HTERT RPE-1 (cell line): ENCODE data around the gene ZBTB45.
"Not testable (repeated sequence)": the region's sequence is repeated elsewhere in the genome, so short reads cannot be mapped to it uniquely, and the experiment has no call there.

ENCODE experiments used
- in situ Hi-C: fragments of 300-500 bp; cut with MboI; formaldehyde crosslinking; loops from 4 replicates; pipeline ENCODE4 v1.14.3; 2020; ENCODE audit warnings: low sequenced_read_pairs

ZBTB45 gene

DNA sequence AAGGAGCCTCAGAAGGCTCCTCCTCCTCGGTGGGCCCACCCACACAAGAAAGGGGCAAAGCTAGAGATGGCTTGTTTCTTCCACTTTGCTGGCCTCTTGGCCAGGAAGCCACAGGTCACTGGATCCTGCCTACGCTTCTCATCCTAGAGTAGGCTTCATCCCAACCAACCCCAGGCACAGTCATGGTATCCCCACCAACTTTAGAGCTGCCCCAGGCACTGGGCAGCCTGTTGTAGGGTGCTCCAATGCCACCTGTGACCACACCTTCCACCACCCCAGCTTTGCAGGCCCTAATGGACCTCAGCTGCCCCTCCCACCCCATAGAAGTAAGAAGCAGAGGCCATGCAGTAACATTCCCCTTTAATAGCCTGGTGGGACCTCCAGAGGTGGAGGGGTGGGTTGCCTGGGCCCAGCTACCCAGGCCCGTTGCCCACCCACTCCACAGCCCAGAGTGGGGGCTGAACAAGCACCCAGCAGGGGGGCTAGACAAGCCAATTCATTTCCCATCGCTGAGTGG lies 35.8 kb upstream of the ZBTB45 start:
- in situ Hi-C loops = no loop called here

DNA sequence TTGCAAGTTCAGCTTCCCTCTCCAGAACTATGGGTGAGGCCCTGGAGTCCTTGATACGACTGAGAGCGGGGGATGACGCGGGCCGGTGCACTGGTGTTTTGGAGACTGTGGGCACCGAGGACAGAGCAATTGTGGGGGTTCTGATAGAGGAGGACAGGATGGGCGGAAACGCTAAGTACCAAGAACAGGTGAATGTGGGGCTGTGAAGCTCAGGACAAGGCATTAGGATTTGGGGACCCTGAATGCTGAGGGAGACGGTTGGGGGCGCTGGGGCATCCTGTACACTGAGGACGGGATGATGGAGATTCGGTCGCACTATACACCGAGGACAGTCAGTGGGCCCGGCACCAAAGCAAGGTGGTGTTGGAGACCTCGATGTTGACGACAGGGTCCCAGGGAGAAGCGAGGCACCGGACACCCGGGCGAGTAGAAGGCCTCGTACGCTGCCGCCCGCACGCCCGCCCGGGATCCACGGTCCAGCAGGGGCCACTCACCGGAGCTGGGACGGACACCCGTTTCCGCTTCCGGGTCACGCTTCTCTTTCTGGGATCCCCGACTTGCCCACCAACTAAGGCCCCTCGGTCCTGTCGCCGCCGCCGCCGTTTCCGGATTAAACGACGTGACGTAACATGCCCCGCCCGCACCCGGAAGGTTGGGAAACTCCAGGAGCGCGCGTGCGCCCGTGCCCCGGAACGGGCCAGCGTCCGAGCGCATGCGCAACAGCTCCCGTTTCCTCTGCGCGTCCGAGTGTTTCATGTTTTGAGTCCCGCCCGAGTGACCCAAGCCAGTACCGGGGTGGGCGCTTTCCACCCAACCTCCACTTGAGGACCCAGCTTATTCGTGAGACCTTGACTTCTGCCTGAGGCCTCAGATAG lies 35.1 kb upstream of the ZBTB45 start, which contains the start of gene CHMP2A:
TSS of gene CHMP2A (minus strand) at position 612 of the 875 bp plus-strand sequence. CDS start 893 bp downstream, outside the sequence.
- in situ Hi-C loops = no loop called here

DNA sequence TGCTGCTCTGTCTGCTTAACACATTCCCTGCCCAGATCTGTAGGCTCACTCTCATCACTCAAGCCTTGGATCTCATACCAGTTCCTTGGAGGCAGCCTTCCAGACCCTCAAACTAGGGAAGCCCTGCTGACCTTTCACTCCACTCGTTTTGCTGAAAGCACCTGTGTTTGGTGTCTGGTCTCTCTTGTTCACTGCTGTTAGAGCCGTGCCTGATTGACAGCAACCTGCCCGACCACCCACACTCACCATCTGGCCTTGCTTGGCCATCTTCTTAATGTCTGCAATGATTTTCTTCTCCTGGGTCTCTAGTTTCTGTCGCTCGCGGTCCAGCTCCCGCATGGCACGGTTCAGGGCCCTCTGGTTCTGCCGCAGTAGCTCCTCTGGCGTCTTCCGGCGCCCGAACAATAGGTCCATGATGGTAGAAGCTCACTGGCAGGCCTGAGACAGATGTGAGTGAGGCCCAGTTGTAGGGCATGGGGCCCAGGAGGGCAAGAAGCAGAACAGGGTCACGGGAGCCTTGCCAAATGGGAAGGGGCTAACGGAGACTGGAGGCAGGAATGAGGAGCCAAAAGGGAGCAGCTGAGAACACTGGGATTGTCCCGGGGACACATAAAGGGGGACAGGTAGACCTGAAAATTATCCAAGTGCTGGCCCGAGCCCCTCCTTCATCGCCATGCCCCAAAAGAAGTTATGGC lies 34.3 kb upstream of the ZBTB45 start:
- in situ Hi-C loops = no loop called here

DNA sequence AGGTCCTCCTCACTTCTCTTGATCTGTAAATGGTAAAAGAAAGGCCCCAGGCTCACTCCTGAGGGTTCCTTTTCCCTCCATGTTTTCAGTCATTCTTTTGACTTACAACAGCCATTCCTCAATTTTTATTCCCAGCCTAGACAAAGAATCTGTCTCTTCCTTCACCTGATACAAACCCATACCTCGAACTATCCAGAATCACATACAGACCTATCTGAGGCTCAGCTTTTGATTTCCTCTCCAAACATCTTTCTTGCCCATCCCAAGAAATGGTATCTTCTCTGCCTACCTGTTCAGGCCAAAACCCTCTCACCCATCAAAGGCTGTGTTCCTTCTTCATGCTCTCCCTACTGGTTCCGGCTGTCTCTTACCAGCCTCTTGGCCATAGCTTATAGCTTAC lies 33.0 kb upstream of the ZBTB45 start:
- in situ Hi-C loops = no loop called here

DNA sequence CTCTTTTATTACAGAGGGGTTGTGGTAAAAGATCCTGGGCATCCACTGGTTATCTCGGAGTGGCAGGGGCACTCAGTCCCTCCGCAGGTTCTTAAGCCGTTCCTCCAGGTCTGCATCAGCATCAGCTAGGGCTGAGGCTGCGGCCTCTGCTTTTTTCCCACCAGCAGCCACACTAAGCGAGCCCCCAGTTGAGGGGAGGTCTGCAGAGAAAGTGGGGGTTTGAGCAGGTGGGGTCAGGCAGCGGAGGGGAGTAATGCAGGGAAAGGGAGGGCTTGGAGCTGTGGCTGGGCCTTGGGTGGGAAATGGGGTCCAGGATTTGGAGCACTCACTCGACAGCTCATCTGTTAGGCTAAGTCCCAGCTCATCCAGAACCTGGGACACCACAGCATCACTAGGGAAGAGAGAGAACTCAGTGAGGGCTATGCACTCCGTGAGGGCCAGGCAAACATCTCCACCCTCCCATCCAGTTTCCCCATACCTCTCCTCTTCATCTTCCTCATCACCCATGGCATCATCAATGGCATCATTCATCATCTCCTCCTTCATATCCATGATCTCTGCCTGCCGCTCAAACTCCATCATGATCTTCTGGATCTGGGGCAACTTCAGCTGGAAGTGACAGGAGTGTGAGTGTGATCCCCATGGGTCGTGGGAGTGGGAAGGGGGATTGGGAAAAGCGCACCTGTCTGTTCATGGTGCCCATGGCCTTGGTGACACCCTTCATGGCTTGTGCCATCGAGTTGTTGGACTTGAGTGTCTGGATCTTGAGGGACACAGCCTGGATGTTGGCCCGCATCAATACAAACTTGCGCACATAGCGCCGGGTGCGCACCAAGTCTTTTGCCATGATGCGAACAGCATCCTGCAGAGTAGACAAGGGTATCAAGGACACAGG lies 32.2 kb upstream of the ZBTB45 start:
- in situ Hi-C loops = no loop called here

DNA sequence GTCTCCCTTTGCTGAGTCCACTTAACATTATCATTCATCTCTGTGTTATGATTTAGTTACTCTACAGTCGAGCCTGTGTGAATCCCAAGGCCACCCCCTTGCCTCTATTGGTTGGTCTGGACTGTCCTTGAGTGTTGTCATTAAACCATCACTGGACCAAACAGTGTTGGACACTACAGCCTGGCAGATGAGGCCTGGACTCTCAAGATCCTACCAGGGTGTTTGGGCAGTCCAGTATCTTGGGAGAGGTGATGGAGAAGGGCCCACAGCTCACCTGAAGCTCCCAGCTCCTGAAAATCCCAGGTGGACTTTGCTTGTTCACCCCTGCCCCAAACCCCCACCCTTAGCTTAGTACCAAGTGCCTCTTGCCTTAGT lies 31.5 kb upstream of the ZBTB45 start:
- in situ Hi-C loops = no loop called here

DNA sequence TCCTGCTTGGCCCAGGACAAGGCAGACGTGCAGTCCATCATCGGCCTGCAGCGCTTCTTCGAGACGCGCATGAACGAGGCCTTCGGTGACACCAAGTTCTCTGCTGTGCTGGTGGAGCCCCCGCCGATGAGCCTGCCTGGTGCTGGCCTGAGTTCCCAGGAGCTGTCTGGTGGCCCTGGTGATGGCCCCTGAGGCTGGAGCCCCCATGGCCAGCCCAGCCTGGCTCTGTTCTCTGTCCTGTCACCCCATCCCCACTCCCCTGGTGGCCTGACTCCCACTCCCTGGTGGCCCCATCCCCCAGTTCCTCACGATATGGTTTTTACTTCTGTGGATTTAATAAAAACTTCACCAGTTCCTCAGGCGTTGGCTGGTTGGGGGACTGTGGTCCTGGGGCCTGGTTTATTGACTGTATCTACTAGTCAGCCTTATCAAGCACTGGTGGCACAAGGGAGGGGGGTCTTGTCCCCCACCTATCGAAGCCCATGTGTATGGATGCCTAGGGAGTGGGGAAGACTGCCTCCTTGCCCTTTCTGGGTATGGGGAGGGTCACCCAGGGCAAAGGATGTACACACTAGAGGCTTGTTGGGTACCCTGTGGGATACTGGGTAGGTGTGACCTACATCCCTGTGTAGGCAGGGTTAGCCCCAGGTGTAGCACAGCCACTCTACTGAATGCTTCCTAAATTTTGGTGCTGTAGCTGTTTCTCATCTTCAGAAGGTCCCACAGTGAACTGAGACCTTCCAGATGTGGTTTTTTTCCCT lies 30.9 kb upstream of the ZBTB45 start:
- in situ Hi-C loops = no loop called here

DNA sequence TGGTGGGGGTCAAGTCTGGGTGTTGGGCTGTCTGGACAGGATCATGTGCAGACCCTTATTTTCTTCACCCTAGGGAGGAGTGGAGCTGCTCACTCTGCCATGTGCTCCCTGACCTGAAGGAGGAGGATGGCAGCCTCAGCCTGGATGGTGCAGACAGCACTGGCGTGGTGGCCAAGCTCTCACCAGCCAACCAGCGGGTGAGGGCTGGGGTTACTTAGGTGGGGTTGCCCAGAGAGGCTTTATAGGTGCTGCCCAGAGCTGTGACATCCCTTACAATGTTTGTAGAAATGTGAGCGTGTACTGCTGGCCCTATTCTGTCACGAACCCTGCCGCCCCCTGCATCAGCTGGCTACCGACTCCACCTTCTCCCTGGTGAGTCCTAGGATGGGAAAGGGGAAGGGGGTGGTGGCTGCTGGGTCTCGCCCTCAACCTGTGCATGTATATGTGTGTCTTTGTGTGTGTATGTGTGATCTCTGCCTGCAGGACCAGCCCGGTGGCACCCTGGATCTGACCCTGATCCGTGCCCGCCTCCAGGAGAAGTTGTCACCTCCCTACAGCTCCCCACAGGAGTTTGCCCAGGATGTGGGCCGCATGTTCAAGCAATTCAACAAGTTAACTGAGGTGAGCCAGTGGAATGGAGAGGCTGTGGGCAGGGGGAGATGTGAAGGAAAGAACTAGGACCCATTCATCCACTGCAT lies 30.2 kb upstream of the ZBTB45 start:
- in situ Hi-C loops = no loop called here

DNA sequence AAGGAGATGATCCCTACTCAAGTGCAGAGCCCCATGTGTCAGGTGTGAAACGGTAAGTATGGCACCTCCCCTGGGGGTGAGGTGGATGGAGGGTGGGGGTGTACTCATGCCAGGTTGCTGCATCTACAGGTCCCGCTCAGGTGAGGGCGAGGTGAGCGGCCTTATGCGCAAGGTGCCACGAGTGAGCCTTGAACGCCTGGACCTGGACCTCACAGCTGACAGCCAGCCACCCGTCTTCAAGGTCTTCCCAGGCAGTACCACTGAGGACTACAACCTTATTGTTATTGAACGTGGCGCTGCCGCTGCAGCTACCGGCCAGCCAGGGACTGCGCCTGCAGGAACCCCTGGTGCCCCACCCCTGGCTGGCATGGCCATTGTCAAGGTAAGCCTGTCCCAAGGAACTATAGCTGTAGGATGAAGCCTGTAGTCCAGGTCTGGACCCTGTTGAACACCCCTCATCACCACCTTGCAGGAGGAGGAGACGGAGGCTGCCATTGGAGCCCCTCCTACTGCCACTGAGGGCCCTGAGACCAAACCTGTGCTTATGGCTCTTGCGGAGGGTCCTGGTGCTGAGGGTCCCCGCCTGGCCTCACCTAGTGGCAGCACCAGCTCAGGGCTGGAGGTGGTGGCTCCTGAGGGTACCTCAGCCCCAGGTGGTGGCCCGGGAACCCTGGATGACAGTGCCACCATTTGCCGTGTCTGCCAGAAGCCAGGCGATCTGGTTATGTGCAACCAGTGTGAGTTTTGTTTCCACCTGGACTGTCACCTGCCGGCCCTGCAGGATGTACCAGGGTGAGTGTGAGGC lies 29.5 kb upstream of the ZBTB45 start:
- in situ Hi-C loops = no loop called here

DNA sequence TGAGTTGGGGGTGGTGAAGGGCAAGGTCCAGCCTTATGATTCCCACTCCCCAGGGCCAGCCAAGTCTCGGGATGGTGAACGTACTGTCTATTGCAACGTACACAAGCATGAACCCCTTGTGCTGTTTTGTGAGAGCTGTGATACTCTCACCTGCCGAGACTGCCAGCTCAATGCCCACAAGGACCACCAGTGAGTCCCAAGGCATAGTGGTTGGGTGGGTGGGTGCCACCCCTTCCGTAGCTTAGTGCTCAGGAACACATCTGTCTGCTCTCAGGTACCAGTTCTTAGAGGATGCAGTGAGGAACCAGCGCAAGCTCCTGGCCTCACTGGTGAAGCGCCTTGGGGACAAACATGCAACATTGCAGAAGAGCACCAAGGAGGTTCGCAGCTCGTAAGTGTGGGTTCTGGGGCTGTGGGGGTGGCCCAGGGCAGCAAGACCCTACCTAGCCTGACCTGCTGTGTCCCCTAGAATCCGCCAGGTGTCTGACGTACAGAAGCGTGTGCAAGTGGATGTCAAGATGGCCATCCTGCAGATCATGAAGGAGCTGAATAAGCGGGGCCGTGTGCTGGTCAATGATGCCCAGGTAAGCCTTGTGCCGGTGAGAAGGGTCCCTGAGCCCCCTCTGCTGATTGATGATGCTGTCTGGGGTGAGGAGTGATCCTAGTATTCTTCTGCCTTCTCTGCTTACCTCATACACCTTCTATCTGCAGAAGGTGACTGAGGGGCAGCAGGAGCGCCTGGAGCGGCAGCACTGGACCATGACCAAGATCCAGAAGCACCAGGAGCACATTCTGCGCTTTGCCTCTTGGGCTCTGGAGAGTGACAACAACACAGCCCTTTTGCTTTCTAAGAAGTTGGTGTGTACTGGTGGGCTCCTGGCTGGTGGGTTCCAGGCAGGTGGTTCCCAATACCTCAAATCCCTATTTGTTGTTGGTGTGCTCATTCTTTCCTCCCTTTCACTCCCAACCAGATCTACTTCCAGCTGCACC lies 28.0 kb upstream of the ZBTB45 start:
- in situ Hi-C loops = no loop called here

DNA sequence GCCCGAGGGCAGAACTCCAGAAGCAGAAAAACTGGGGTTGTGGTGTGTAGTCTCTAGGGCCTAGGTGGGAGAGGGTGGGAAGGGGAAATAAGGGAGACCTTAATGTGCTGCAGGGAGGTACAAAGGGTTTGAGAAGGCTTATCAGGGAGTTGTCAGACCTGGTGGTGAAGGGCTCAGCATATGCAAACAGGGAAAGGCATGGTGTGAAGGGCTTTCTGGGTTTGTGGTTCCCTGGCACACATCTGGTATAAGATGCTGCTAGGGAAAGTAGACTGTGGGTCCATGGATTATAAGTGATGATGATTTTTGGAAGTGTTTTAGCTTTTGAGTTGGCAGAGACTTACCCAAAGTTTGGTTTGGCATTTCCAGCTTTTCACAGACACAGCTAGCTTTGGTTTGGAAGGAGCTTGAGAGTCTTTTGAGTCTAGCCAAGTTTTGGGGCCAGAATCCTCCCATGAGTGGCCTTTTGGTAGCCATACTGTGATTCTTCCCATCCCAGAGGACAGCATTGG lies 26.5 kb upstream of the ZBTB45 start:
- in situ Hi-C loops = no loop called here

DNA sequence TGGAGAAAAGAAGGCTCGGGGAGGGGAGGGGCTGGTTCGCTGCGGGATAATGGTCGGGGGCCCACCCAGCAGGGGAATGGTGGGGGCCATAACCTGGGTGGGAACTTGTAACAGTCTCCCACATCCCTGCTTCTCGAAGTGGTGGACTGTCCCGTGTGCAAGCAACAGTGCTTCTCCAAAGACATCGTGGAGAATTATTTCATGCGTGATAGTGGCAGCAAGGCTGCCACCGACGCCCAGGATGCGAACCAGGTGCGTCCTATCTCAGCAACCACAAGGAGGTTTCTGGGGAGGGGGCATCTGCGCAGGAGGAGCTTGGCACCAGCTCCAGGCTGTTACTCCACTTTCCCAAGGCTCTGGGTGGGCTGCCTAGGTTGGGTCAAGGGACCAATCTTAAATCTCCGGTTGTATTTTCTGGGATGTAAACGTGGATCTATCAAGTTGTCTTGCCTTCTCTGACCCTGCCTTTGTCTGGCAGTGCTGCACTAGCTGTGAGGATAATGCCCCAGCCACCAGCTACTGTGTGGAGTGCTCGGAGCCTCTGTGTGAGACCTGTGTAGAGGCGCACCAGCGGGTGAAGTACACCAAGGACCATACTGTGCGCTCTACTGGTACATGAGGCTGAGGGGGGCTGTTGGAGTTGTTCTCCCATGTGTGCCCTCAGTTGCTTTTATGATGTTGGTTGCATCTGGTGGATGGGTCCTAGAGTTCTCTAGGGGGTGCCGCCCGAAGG lies 25.8 kb upstream of the ZBTB45 start:
- in situ Hi-C loops = no loop called here

DNA sequence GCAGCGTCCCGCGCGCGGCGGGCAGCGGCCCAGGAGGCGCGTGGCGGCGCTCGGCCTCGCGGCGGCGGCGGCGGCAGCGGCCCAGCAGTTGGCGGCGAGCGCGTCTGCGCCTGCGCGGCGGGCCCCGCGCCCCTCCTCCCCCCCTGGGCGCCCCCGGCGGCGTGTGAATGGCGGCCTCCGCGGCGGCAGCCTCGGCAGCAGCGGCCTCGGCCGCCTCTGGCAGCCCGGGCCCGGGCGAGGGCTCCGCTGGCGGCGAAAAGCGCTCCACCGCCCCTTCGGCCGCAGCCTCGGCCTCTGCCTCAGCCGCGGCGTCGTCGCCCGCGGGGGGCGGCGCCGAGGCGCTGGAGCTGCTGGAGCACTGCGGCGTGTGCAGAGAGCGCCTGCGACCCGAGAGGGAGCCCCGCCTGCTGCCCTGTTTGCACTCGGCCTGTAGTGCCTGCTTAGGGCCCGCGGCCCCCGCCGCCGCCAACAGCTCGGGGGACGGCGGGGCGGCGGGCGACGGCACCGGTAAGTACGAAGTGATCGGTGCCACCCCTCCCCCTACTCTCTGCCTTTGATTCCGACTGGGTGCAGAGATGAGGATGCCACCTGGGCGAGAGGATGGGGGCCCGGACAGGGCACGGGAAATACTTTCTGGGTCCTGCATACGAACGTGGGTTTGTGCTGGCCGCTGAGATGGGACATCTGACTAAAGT lies 25.1 kb upstream of the ZBTB45 start:
- in situ Hi-C loops = no loop called here

DNA sequence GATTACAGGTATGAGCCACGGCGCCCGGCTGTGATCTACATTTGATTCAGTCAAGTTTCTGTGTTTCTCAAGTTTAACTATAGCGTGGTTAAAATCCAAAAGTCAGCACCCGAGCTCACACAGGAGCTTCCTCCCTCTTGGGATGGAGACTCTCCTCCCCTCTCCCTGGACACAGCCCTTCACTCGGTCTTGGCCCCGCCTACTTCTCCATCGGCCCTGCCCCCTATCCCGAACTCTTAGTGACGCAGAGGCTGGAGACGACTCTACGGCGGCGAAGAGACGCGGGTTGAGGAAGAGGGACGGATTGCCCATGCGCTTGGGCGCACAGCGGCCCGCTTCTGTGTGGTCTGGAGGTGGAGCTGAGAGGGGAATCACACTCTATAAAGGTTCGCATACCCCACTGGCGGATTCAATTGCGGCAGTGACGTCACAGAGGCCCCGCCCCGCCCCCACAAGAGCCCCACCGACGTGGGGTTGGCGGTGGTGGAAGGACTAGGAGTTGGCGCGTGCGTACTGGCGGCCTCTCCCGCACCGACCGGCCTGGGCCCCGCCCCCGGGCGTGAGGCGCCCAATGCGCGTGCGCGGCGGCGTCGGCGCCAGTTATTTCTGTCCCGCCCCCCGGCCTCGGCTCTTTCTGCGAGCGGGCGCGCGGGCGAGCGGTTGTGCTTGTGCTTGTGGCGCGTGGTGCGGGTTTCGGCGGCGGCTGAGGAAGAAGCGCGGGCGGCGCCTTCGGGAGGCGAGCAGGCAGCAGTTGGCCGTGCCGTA lies 24.4 kb upstream of the ZBTB45 start, which contains the start of gene TRIM28:
TSS of gene TRIM28 (plus strand) at position 239 of the 765 bp plus-strand sequence. CDS start 694 bp downstream, outside the sequence.
- in situ Hi-C loops = no loop called here

DNA sequence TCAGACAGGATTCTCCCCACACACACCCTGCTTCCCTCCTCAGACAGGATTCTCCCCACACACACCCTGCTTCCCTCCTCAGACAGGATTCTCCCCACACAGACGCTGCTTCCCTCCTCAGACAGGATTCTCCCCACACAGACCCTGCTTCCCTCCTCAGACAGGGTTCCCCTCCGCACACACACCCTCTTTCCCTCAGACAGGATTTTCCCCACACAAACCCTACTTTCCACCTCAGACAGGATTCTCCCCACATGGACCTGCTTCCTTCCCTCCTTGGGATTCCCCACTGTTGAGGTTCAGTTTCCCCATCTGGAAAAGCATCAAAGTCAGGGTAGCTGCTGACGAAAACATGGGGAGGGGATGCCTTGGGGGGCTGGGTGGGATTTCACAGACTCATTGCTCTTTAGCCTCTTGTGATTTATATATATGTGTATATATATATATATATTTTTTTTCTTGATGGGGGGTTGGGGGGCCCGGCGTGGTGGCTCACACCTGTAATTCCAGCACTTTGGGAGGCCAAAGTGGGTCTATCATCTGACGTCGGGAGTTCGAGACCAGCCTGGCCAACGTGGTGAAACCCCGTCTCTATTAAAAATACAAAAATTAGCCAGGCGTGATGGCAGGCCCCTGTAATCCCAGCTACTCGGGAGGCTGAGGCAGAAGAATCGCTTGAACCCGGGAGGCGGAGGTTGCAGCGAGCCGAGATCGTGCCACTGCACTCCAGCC lies 23.2 kb upstream of the ZBTB45 start:
- in situ Hi-C loops = not testable (repeated sequence)
